MM.1S (cell line): Measurements from ENCODE around the gene ZBTB5.
"Not testable (repeated sequence)": the region's sequence is repeated elsewhere in the genome, so short reads cannot be mapped to it uniquely, and the experiment has no call there.

Experiments used
- DNase-seq: peaks from one replicate; pipeline ENCODE4 v3.0.0-alpha.2; 2015
- H2AFZ ChIP-seq: fragments of 300-600 bp; sonication (generic); 2 replicates; pipeline ENCODE4 v1.6.0; 2016; ENCODE audit warnings: antibody characterized with exemption, low read length
- H3F3A ChIP-seq: fragments of 300-600 bp; sonication (generic); 2 replicates; pipeline ENCODE4 v1.6.1; 2016; ENCODE audit warnings: mild to moderate bottlenecking, antibody characterized with exemption, low read length, moderate library complexity, mixed read lengths; ENCODE audit not compliant: insufficient read depth
- H3K27ac ChIP-seq: fragments of 300-600 bp; sonication (generic); 2 replicates; pipeline ENCODE4 v1.5.1; 2016; ENCODE audit warnings: mild to moderate bottlenecking, low read length
- H3K27me3 ChIP-seq: fragments of 300-600 bp; sonication (generic); replicated peaks from 2 replicates; pipeline ENCODE4 v1.6.0; 2016; ENCODE audit warnings: low read length; ENCODE audit not compliant: insufficient read depth
- H3K36me3 ChIP-seq: fragments of 300-600 bp; sonication (generic); replicated peaks from 2 replicates; pipeline ENCODE4 v1.6.1; 2016; ENCODE audit warnings: mild to moderate bottlenecking, low read length, mixed read lengths; ENCODE audit not compliant: insufficient read depth
- H3K4me1 ChIP-seq: fragments of 300-600 bp; sonication (generic); 2 replicates; pipeline ENCODE4 v1.6.1; 2016; ENCODE audit warnings: low read length, mixed read lengths
- H3K4me2 ChIP-seq: fragments of 300-600 bp; sonication (generic); 2 replicates; pipeline ENCODE4 v1.6.0; 2016; ENCODE audit warnings: low read depth, low read length
- H3K4me3 ChIP-seq: fragments of 300-600 bp; sonication (generic); 2 replicates; pipeline ENCODE4 v1.5.1; 2016; ENCODE audit warnings: low read length, mixed read lengths
- H3K79me2 ChIP-seq: fragments of 300-600 bp; sonication (generic); 2 replicates; pipeline ENCODE4 v1.6.1; 2016; ENCODE audit warnings: mixed run types, low read length, mixed read lengths
- H3K9ac ChIP-seq: fragments of 300-600 bp; sonication (generic); 2 replicates; pipeline ENCODE4 v1.6.1; 2016; ENCODE audit warnings: low read length, mixed read lengths
- H3K9me2 ChIP-seq: fragments of 300-600 bp; sonication (generic); replicated peaks from 2 replicates; pipeline ENCODE4 v1.6.1; 2016; ENCODE audit warnings: mild to moderate bottlenecking, low read length, mixed read lengths; ENCODE audit not compliant: insufficient read depth
- H3K9me3 ChIP-seq: fragments of 300-600 bp; sonication (generic); replicated peaks from 2 replicates; pipeline ENCODE4 v1.6.1; 2016; ENCODE audit warnings: mild to moderate bottlenecking, low read length, mixed read lengths; ENCODE audit not compliant: insufficient read depth
- H4K20me1 ChIP-seq: fragments of 300-600 bp; sonication (generic); 2 replicates; pipeline ENCODE4 v1.6.1; 2016; ENCODE audit warnings: mild to moderate bottlenecking, low read length, moderate library complexity, mixed read lengths; ENCODE audit not compliant: insufficient read depth
- CTCF ChIP-seq: fragments of 300-600 bp; sonication (generic); IDR thresholded peaks from 2 replicates; pipeline ENCODE4 v1.5.1; 2016; ENCODE audit warnings: antibody characterized with exemption, low read length, mixed read lengths
- EZH2 ChIP-seq: fragments of 300-600 bp; sonication (generic); optimal IDR thresholded peaks from 2 replicates; pipeline ENCODE3; 2017; ENCODE audit warnings: low read depth, mild to moderate bottlenecking, antibody characterized with exemption, low read length, mixed read lengths
- EZH2phosphoT487 ChIP-seq: fragments of 300-600 bp; sonication (generic); IDR thresholded peaks from 2 replicates; pipeline ENCODE4 v1.6.1; 2018; ENCODE audit warnings: antibody characterized with exemption, low read length

Gene ZBTB5

GRCh38 chr9:37486256-37486615, 21.0 kb upstream of the ZBTB5 start:
- H3K79me2 ChIP-seq: peaks cover 37% of the 10 kb centered on the region
- peak overlapping the region; percentile 35; the same call in 1 of the 2 replicates for H3K27ac ChIP-seq
- H3K27me3 ChIP-seq: no peaks in the 10 kb centered on the region
- DNase-seq: no peak
- TF ChIP-seq CTCF (no peak), EZH2 (no peak), EZH2phosphoT487 (no peak)
- H3K4me3 ChIP-seq: peak overlapping the region; percentile 96
- no peaks in the 10 kb centered on the region; the same call in 1 of the 2 replicates for H3K36me3 ChIP-seq
- no peaks in the 10 kb centered on the region for H3F3A ChIP-seq
- H3K9ac ChIP-seq: peak overlapping the region; percentile 92
- peak overlapping the region; percentile 90 for H3K4me2 ChIP-seq
- peak overlapping the region; percentile 85 for H2AFZ ChIP-seq
- H4K20me1 ChIP-seq: no peaks in the 10 kb centered on the region
- no peaks in the 10 kb centered on the region for H3K9me2 ChIP-seq
- H3K4me1 ChIP-seq: peaks cover 20% of the 10 kb centered on the region
- no peaks in the 10 kb centered on the region for H3K9me3 ChIP-seq

GRCh38 chr9:37485389-37486255, 20.4 kb upstream of the ZBTB5 start, which contains the start of gene POLR1E:
Gene POLR1E (plus strand): TSS chr9:37485948. CDS start chr9:37486048, 100 bp downstream.
- no peaks in the 10 kb centered on the region; the same call in 1 of the 2 replicates for H3K36me3 ChIP-seq
- H4K20me1 ChIP-seq: no peaks in the 10 kb centered on the region
- no peaks in the 10 kb centered on the region for H3F3A ChIP-seq
- TF ChIP-seq CTCF (no peak), EZH2 (no peak)
- peak within 1 kb of the TSS; percentile 90 for H3K4me2 ChIP-seq
- peak; percentile 98 for DNase-seq
- no peaks in the 10 kb centered on the region for H3K9me2 ChIP-seq
- H3K9ac ChIP-seq: peak within 1 kb of the TSS; percentile 92
- H2AFZ ChIP-seq: peak within 1 kb of the TSS; percentile 85
- H3K27me3 ChIP-seq: no peaks in the 10 kb centered on the region
- H3K79me2 ChIP-seq: peaks cover 32% of the 10 kb centered on the region
- H3K4me3 ChIP-seq: peak within 1 kb of the TSS; percentile 96
- peak within 1 kb of the TSS; percentile 35; the same call in 1 of the 2 replicates for H3K27ac ChIP-seq
- H3K4me1 ChIP-seq: peaks cover 20% of the 10 kb centered on the region
- no peaks in the 10 kb centered on the region for H3K9me3 ChIP-seq

- Histone ChIP-seq H4K20me1 (no peaks in the 10 kb centered on the region), H3F3A (no peaks in the 10 kb centered on the region), H3K4me1 (peaks cover 6% of the 10 kb centered on the region), H3K9me3 (no peaks in the 10 kb centered on the region), H2AFZ (no peak overlapping the region), H3K27me3 (peaks cover 6% of the 10 kb centered on the region), H3K36me3 (no peaks in the 10 kb centered on the region), H3K9ac (no peak overlapping the region), H3K4me2 (no peak overlapping the region), H3K27ac (no peak overlapping the region), H3K4me3 (no peak overlapping the region), H3K79me2 (no peaks in the 10 kb centered on the region), H3K9me2 (no peaks in the 10 kb centered on the region)
- DNase-seq: no peak
- TF ChIP-seq EZH2: no peak
- no peak for TF ChIP-seq CTCF
- no peak for TF ChIP-seq EZH2phosphoT487
Observed at GRCh38 chr9:37480759-37481158, 15.5 kb upstream of the ZBTB5 start.

GRCh38 chr9:37477987-37478619, 12.9 kb upstream of the ZBTB5 start:
- not testable (repeated sequence) for H3K4me3 ChIP-seq, H3K9ac ChIP-seq, H3K27ac ChIP-seq, H3K9me2 ChIP-seq, H3F3A ChIP-seq, H2AFZ ChIP-seq, H4K20me1 ChIP-seq, H3K4me1 ChIP-seq, H3K79me2 ChIP-seq, H3K27me3 ChIP-seq, H3K4me2 ChIP-seq, H3K9me3 ChIP-seq, DNase-seq, H3K36me3 ChIP-seq

GRCh38 chr9:37477443-37477842, 12.2 kb upstream of the ZBTB5 start:
- not testable (repeated sequence) for H3K4me2 ChIP-seq, H3K4me1 ChIP-seq, H3K9ac ChIP-seq, H3F3A ChIP-seq, H4K20me1 ChIP-seq, H2AFZ ChIP-seq, H3K36me3 ChIP-seq, H3K27me3 ChIP-seq, H3K79me2 ChIP-seq, H3K27ac ChIP-seq, H3K4me3 ChIP-seq, DNase-seq, H3K9me3 ChIP-seq, H3K9me2 ChIP-seq
